HG03135 (cell line): ENCODE data around the gene CXCL9.
"Not testable (repeated sequence)": the region's sequence is repeated elsewhere in the genome, so short reads cannot be mapped to it uniquely, and the experiment has no call there.

Experiments
- ATAC-seq: cut with Tn5 transposase; IDR thresholded peaks from one replicate; pipeline ENCODE4 v1.9.1; 2021; ENCODE audit warnings: mild to moderate bottlenecking, moderate library complexity; ENCODE audit not compliant: unreplicated experiment

CXCL9 gene

DNA sequence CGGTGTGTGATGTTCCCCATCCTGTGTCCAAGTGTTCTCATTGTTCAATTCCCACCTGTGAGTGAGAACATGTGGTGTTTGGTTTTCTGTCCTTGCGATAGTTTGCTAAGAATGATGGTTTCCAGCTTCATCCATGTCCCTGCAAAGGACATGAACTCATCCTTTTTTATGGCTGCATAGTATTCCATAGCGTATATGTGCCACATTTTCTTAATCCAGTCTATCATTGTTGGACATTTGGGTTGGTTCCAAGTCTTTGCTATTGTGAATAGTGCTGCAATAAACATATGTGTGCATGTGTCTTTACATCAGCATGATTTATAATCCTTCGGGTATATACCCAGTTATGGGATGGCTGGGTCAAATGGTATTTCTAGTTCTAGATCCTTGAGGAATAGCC, 45.2 kb downstream of the CXCL9 start:
- not testable (repeated sequence) for ATAC-seq

- not testable (repeated sequence) for ATAC-seq
These were observed 48.8 kb downstream of the CXCL9 start for GRCh38 chr4:75958546-75958945.

- ATAC-seq = not testable (repeated sequence)
These were observed 52.5 kb downstream of the CXCL9 start for GRCh38 chr4:75954811-75955210.

GRCh38 chr4:75953509-75953908, 53.8 kb downstream of the CXCL9 start:
- no peak for ATAC-seq
